Thymus (tissue), 11 donors: ENCODE data around the gene GJD4. TPM values are rescaled to one million over a fixed set of nuclear protein-coding genes. Genes with fewer than 3 reads are reported as not detected.

Source experiments
- DNase-seq, 9 donors: peaks; one replicate each; pipeline ENCODE4 v3.0.0-alpha.2; 2013; ENCODE audit warnings: low spot score in 9 of 9, low read depth in 6 of 9, missing footprints in 1 of 9
- H3K27ac ChIP-seq, 2 donors: one replicate each; pipeline ENCODE4 v1.5.1; 2013; ENCODE audit warnings: control low read depth in 1 of 2, low read depth in 1 of 2, low read length in 1 of 2, mild to moderate bottlenecking in 1 of 2, moderate library complexity in 1 of 2
- H3K27me3 ChIP-seq, 2 donors: one replicate each; pipeline ENCODE4 v1.5.1; 2013; ENCODE audit warnings: low read length in 1 of 2; ENCODE audit not compliant: control insufficient read depth in 2 of 2, insufficient read depth in 1 of 2
- H3K36me3 ChIP-seq, 2 donors: one replicate each; pipeline ENCODE4 v1.5.1; 2013; ENCODE audit warnings: low read length in 1 of 2, mild to moderate bottlenecking in 1 of 2, moderate library complexity in 1 of 2; ENCODE audit not compliant: control insufficient read depth in 2 of 2, insufficient read depth in 2 of 2
- H3K4me1 ChIP-seq, 2 donors: one replicate each; pipeline ENCODE4 v1.5.1; 2013; ENCODE audit warnings: low read length in 2 of 2; ENCODE audit not compliant: control insufficient read depth in 2 of 2, insufficient read depth in 2 of 2
- H3K4me3 ChIP-seq, 2 donors: one replicate each; pipeline ENCODE4 v1.5.1; 2013; ENCODE audit warnings: low read length in 2 of 2, control low read depth in 1 of 2, mild to moderate bottlenecking in 1 of 2
- H3K9me3 ChIP-seq, 2 donors: one replicate each; pipeline ENCODE4 v1.5.1; 2013; ENCODE audit warnings: low read length in 1 of 2, mild to moderate bottlenecking in 1 of 2; ENCODE audit not compliant: control insufficient read depth in 2 of 2, insufficient read depth in 1 of 2
- WGBS: extraction: QIAGEN DNeasy Blood & Tissue Kit; methylation state at CpG from one replicate; pipeline ENCODE4 v1.1.7; 2013; 5-methylcytosine and 5-hydroxymethylcytosine counted together
- polyA plus RNA-seq: library from polyadenylated mRNA; stranded (reverse); fragments of 200-250 nt; gene quantifications from one replicate; pipeline ENCODE4 v1.2.3, GENCODE V29; 2013
- total RNA-seq: library from RNA; stranded (reverse); fragments of 120-200 nt; gene quantifications from one replicate; pipeline ENCODE4 v1.2.4, GENCODE V29; 2013
- donor health status: healthy.

The GJD4 gene
- total and polyA plus RNA-seq, 2 donors, result 0.07 to 0.09 TPM

DNA sequence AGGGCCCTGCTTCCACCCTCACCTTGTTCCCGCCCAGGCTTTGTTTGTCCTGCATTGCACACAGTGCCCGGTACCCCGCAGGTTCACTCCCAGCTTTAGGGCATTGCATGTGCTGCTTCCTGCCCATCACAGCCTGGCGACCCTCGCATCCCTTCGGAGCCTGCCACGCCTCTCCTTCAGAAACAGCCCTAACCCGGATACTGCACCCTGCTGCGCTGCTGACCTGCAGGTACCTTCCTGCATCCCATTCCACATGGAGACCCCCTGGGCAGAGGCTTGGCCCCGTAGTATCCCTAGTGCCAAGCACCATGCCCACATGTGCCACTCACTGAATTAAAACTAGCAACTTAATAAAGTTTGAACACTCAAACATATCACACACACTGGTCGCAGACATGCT is 19.8 kb upstream of the GJD4 start:
- DNase-seq, result no peak

GRCh38 chr10:35585903-35586535 is 19.1 kb upstream of the GJD4 start:
- Histone ChIP-seq H3K36me3 (no peaks in the 10 kb centered on the region), H3K27me3 (no peaks in the 10 kb centered on the region), H3K4me3 (no peak overlapping the region), H3K27ac (peak overlapping the region; percentile 43 to 52), H3K9me3 (no peaks in the 10 kb centered on the region), H3K4me1 (peaks cover 18 to 22% of the 10 kb centered on the region in 2 donors)
- 39% methylated on average over 8 of the region's 8 CpGs for WGBS
- peak; percentile 38 to 89 (median 75) for DNase-seq

More for the DNA sequence above, 19.8 kb upstream of the GJD4 start:
- H3K27me3 ChIP-seq, result no peaks in the 10 kb centered on the region
- 98% methylated on average over 11 of the region's 11 CpGs for WGBS
- peaks cover 18 to 22% of the 10 kb centered on the region in 2 donors for H3K4me1 ChIP-seq
- H3K27ac ChIP-seq, result no peak overlapping the region
- H3K9me3 ChIP-seq, result no peaks in the 10 kb centered on the region
- H3K4me3 ChIP-seq, result no peak overlapping the region
- no peaks in the 10 kb centered on the region for H3K36me3 ChIP-seq

DNA sequence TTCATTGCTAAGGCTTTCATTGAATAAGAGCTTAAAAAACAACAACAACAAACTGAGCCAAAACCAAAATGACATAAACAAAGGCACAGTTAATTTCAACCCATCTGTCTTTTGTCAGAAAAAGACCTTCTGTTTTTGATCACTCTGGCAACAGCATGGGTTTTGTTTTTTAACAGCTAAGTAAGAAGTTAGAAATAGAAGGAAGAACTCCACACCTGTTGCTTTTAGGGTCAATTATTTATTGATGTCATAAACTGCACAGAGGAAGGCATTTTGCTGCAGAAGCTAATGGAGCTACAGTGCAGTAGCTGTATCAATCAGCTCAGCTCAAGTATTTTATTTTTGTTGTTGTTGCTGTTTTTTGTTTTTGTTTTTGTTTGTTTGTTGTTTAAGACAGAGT is 16.3 kb upstream of the GJD4 start:
- DNase-seq, result peak in 1 of 9 donors; percentile 23
- H3K4me3 ChIP-seq, result no peak overlapping the region
- H3K9me3 ChIP-seq, result no peaks in the 10 kb centered on the region

DNA sequence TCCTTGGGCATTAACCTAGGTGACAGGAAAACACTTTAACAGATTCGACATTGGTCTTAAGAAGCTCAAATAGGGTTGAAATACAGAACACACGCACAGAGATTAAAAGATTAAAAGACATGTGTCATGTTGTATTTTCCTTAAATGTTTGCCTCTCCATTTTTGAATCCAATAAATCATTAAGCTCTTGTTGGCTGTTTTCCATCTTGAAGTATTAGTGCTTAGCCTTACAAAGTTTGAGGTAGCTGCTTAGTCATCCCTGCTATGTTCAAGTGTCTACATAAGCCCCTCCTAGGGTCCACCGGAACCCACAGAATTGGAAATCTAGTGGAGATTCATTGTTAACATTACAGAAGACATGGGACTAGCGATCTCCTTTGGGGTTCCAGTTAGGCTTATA is 12.7 kb upstream of the GJD4 start:
- DNase-seq, result no peak
- Histone ChIP-seq H3K27me3 (peaks cover 0 to under 1% of the 10 kb centered on the region in 2 donors), H3K27ac (no peak overlapping the region), H3K9me3 (no peaks in the 10 kb centered on the region), H3K36me3 (no peaks in the 10 kb centered on the region), H3K4me3 (no peak overlapping the region), H3K4me1 (peaks cover 0 to 4% of the 10 kb centered on the region in 2 donors)
- 98% methylated on average over 4 of the region's 4 CpGs for WGBS

More for the DNA sequence above, 16.3 kb upstream of the GJD4 start:
- Histone ChIP-seq H3K27me3 (no peaks in the 10 kb centered on the region), H3K4me1 (peaks cover 18 to 22% of the 10 kb centered on the region in 2 donors), H3K36me3 (no peaks in the 10 kb centered on the region), H3K27ac (peak overlapping the region in 1 of 2 donors; percentile 66)

GRCh38 chr10:35594115-35595079 is 10.7 kb upstream of the GJD4 start:
- Histone ChIP-seq H3K36me3 (no peaks in the 10 kb centered on the region), H3K4me3 (no peak overlapping the region), H3K27ac (no peak overlapping the region), H3K27me3 (peaks cover 0 to 3% of the 10 kb centered on the region in 2 donors), H3K9me3 (no peaks in the 10 kb centered on the region), H3K4me1 (no peaks in the 10 kb centered on the region)
- no peak for DNase-seq
- 81% methylated on average over 14 of the region's 14 CpGs for WGBS

DNA sequence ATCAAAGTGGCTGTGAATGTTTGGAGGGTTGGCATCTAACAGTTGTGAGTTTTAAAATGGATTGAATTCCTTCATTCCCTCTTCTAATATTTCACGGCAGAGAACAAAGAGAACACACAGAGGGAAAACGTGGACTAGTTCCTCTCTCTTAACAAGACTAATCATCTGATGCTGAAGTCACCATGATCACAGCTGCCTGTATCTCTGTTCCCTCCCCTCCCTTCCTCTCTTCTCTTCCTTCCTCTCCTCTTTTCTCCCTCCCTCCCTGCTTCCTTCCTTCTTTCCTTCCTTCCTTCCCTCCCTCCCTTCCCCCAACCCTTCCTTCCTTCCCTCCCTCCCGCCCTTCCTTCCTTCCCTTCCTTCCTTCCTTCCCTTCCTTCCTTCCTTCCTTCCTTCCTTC is 10.0 kb upstream of the GJD4 start:
- Histone ChIP-seq H3K27me3 (peaks cover 0 to 3% of the 10 kb centered on the region in 2 donors), H3K9me3 (no peaks in the 10 kb centered on the region), H3K4me1 (no peaks in the 10 kb centered on the region), H3K36me3 (no peaks in the 10 kb centered on the region), H3K4me3 (no peak overlapping the region), H3K27ac (no peak overlapping the region)
- WGBS, result 68% methylated on average over 3 of the region's 3 CpGs
- no peak for DNase-seq

GRCh38 chr10:35598379-35598778 is 6.8 kb upstream of the GJD4 start:
- H3K27ac ChIP-seq, result no peak overlapping the region

GRCh38 chr10:35600193-35600592 is 4.9 kb upstream of the GJD4 start:
- Histone ChIP-seq H3K27me3 (peaks cover 0 to 11% of the 10 kb centered on the region in 2 donors), H3K4me3 (no peak overlapping the region), H3K36me3 (no peaks in the 10 kb centered on the region), H3K4me1 (no peaks in the 10 kb centered on the region), H3K27ac (no peak overlapping the region), H3K9me3 (no peaks in the 10 kb centered on the region)
- no peak for DNase-seq
- WGBS, result 87% methylated on average over 2 of the region's 2 CpGs

More at GRCh38 chr10:35598379-35598778, 6.8 kb upstream of the GJD4 start:
- no peak for DNase-seq
- Histone ChIP-seq H3K4me3 (no peak overlapping the region), H3K4me1 (no peaks in the 10 kb centered on the region), H3K36me3 (no peaks in the 10 kb centered on the region), H3K9me3 (no peaks in the 10 kb centered on the region), H3K27me3 (peaks cover 0 to 3% of the 10 kb centered on the region in 2 donors)
- WGBS, result 54% methylated on average over 6 of the region's 6 CpGs

DNA sequence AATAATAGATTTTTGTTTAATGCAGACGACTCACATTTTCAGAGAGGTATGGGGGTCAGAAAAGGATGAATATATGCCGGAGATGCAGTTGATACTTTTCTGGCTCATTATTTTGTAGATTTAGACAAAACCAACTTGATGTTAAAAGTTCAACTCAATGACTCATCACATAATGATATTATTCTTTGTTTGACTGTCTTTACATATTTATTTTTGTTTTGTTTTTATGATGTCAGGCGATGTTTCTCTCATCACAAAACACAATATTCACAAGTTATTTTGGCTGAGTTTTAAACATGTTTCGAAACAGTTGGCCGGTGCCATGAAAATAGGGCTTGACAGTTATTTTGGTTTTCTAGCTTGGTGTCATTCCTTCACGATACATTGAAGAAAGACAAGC is 1.3 kb downstream of the GJD4 start:
- Histone ChIP-seq H3K9me3 (no peaks in the 10 kb centered on the region), H3K4me3 (no peak overlapping the region), H3K27ac (no peak overlapping the region), H3K27me3 (peaks cover 17 to 45% of the 10 kb centered on the region in 2 donors), H3K4me1 (no peaks in the 10 kb centered on the region), H3K36me3 (no peaks in the 10 kb centered on the region)
- WGBS, result 94% methylated on average over 6 of the region's 6 CpGs
- no peak for DNase-seq
